NCI-H1048 (cell line): ENCODE measurements around the gene OR13J1.

Source experiments
- DNase-seq: peaks from one replicate; lab custom pipeline; 2025; lab: John Stamatoyannopoulos, UW

The OR13J1 gene

DNA sequence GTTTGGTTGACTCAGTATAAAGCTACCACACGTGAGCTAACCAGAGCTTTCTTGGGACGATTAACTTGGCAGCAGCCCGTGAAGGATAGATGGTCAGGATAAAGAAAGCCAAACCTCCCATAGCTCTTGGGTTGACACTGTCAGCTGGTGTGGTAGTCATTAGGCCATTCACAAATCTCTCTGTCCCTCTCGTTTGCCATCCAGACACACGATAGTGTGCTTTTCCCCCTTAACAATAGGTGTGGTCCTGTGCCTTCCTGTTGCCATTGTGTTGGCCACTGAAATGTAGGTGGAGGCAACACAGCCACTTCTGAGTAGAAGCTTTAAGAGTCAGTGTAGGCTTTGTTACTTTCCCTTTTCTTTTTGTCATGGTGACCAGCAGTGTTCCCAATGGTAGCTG is 11.7 kb downstream of the OR13J1 start:
- DNase-seq = no peak

DNA sequence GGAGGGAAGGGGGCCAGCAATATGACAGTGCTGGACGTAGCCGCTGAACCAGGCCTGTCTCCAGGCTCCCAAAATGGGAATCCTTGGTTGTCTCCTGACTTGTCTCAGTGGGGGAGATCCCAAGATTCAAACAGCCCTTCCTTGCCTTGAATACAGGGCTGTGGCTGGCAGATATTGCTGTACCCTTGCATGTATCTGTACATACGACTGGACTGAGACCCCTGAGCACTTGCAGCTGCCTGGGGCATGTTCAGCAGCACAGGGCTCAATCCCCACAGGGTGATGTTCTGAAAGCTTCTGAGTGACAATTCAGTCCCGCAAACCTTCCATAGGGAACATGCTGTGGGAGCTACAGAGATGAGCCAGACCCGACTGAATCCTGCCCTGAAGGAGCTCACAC is 13.3 kb downstream of the OR13J1 start:
- DNase-seq = no peak

DNA sequence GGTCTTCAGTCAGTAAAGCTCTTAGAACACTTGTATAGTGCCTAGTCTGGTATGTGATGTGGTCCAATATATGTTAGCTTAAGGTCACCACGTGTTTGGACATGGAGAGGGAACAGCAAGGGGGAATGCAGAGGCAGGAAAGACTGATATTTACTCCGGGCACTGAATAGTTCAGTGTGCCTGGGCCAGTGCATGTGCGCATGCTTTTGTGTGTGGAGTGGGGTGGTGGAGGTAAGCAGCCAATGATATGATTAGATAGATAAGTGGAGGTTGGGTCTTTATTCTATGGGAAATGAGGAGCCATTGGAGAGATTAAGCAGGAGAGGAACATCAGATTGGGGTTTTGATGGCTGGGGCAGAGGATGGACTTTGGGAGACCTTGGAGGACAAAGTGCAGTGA is 14.0 kb downstream of the OR13J1 start:
- no peak for DNase-seq

DNA sequence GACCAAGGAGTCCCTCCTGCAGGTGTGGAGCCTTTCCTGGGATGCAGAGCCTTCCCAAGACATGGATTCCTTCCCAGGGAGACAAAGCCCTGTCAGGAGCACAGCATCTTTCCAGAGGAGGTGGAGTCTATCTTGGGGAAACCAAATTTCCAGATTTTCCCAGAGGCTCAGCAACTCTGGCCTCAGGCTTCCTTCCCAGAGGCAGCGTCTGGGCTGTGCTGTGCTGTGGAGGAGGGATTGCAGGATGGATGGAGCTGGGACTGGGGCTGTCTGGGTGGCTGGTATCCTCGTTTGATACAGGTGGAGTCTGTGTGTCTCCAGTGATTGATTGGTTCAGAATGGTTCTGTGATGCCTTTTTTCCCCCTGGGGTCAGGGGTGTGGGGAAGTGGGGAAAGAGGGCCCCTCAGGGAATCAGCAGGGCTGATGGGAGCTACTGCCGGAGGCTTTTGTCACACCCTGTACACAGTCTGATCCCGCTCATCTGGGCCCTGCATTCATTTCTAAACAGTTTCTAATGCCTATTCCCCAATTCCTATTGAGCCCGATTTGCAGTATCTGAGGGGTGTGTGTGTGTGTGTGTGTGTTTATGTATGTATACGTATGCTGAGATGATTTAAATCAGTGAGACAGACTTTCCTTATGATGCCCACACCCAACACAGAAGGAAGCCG is 16.0 kb downstream of the OR13J1 start:
- DNase-seq = no peak

DNA sequence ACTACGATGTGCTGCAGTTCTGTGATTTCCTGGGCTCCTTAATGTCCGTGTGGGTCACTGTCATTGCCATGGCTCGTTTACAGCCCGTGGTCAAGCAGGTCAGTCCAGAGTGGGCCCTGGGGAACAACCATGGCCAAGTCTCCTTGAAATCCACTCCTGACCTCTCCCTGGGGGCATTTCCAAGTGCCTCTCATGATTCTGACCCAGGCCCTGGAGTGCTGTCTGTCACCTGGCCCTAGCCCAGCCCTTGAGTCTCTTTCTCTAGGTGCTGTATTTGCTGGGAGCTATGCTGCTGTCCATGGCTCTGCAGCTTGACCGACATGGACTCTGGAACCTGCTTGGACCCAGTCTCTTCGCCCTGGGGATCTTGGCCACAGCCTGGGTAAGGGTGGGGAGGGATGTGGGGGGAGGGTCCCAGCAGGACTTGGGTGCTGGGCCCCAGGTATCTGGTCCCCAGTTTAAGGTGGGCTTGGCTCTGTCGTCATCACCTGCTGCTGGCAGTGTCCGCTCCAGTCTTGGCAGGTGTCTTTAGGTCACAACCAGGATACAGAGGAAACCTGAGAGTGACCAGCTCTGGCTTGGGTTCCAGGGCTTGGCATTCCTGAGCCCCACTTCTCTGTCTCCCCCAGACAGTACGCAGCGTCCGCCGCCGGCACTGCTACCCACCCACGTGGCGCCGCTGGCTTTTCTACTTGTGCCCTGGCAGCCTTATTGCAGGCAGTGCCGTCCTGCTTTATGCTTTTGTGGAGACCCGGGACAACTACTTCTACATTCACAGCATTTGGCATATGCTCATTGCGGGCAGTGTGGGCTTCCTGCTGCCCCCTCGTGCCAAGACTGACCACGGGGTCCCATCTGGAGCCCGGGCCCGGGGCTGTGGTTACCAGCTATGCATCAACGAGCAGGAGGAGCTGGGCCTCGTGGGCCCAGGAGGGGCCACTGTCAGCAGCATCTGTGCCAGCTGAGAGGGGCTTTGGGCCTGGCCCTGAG is 17.0 kb downstream of the OR13J1 start:
- DNase-seq = no peak

DNA sequence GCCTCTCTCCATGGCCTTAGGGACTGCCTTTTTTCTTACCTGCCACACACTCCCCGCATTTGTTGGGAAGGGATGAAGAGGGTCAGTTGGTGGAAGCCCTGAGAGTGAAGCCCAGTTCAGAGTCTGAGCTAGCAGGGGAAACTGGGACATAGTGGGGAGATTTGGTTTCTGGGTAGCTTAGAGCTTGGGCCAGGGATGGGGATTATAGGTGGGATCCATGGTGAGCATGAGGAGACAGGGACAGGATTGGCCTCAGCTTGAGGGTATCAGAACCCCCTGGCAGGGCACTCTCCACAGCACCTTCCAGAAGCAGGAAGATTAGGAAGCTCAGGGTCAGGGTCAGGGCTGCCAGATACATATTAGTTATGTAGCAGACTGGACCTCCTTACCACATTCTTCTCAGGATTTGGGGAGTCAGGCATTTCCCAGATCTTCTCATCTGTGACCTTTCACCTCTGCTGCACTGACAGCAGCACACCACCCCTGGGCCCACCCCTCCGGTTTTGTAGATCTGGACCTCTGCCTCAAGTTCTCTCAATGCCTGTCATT is 17.9 kb downstream of the OR13J1 start:
- no peak for DNase-seq

DNA sequence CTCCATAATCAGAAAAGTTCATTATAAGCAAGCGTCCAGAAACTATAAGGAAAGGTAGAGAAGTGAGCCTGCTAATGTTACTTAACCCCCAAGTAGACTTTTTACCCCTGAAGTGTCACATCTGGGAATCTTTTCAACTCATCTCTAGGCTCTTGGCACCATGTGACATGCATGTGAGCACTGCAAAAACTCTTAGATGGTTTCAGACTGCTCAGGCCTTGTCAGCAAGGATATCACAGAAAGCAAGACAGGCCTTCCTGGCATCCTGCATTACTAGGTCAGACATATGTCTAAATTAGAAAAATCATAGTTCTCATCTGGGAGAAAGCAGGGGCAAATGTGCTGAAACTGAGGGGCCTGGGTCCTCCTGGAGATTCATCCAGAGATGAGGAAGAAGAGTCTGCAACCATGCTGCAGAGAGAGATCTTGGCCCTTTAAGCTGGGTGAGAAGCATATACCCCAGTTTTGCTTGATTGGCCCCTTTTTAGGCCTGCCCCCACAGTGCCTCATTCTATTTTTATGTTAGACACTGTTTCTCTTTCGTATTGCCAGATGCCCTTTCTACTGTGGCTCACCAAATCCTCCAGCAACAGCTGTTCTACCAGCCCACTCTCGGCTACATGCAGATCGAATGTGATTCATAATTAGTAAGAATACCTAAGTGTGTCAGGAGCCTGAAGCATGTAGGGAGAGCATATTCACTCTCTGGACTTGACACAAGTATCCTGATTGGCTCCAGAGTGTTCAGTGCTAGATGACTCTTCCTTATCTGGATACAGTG is 22.2 kb downstream of the OR13J1 start:
- DNase-seq = no peak

DNA sequence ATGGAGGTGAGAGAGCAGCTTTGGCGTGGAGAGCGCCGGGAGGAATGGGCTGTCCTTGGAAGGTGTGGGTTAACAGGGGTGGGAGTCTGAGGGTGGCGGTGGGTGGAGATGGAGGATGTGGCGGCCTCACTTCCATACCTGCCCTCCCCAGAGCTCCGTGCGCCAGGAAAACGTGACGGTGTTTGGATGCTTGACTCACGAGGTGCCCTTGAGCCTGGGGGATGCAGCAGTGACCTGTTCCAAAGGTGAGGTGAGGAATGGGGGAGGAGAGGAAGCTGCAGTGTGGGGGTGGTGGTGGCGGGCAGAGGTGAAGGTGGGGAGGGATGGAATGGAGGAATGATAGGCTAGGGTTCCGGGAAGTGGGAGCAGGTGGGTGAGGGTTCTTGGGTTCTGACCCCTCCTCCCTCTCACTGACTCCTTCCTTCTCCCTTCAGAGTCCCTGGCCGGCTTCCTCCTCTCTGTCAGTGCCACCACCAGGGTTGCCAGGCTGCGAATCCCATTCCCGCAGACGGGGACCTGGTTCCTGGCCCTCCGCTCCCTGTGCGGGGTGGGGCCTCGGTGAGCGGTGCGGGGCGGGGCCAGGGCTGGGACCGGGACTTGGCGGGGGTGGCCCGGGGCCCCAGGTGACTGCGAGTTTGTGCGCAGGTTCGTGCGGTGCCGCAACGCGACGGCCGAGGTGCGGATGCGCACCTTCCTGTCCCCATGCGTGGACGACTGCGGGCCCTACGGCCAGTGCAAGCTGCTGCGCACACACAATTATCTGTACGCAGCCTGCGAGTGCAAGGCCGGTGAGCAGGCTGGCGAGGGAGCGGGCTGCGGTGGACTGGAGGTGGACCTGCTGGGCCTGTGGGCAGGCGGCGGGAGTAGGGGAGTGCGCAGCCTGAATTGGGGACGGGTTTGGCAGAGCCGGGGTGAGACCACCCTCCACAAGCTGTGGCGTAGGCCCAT is 24.1 kb downstream of the OR13J1 start:
- DNase-seq = no peak

DNA sequence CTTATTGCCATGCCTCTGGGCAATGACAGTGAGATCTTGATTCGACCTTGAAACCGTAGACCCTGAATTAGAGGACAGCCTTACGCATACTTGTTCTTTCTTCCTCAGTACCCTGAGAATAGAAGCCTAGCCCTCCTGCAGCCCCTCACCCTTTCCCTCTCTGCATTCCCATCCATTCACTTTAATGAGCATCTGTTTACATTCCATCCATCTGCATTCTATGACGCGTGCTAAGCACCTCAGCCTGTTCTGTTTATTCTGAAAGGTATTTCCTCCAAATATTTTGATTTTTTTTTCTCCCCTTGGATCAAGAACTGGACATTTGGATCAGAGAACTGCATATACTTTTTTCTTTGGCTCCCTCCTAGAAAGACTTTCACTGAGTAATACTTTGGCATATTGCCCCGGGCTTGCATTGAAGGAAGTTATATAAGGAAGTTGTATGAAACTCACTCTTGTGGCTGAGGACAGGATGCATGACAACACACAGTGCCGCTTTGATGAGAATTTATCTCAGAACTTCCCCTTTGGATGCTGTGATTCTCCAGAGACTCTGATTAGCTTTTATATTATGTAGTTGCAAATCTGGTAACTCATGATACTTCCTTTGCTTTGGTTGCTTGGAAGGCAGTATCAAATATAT is 25.5 kb downstream of the OR13J1 start:
- DNase-seq = no peak

DNA sequence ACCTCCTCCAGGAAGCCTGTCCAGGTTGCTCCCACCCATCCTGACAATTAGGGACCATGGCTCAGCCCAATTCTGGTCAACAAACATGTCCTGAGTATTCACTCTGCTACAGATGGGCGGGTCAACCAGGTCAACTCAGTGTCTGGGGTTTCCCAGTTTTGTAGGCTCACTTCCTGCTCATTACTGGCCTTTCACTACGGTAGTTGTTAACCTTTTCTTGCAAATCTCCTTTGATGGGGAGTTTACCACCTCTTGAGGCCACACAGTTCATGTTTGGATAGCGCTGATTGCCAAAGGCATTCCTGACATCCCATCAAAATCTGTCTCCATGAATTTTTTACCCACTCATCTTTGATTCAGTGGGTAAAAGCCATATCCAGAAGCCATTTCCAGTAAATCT is 27.4 kb downstream of the OR13J1 start:
- DNase-seq = no peak

DNA sequence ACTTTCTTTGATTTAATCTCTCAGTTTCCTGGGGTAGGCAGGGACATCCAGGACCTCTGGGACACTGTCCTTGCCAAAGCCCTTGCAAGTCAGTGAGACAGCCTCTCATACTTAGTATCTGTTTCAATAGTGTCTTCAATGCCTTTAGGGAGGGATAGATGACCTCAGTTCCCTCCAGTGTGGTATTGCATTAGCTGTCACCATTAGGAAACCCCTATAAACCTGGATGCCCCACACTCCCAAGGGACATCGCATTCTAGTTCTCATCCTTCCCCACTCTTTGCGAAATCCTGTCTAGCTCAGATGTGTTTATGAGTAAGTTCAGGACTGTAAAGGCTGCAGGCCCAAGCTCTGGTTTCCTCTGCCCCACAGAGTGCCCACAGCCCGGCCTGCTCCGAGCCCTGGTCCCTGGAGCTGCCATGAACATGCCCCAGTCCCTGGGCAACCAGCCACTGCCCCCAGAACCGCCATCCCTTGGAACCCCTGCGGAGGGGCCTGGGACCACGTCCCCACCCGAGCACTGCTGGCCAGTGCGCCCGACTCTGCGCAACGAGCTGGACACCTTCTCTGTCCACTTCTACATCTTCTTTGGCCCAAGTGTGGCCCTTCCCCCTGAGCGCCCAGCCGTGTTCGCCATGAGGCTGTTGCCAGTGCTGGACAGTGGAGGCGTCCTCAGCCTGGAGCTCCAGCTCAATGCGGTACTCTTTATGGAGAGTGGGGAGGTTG is 28.0 kb downstream of the OR13J1 start:
- no peak for DNase-seq

DNA sequence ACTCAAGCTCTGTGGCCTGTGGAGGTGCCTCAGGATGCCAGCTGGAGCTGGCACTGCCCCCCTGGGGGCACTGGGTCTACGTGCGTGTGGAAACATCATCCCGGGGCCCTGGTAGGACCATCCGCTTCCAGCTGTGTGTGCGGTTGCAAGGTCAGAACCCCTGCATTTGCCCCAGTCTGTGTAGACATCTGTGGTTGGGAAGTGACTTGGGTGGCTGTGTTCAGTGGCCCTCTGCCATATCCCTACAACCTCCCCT is 28.6 kb downstream of the OR13J1 start:
- no peak for DNase-seq

DNA sequence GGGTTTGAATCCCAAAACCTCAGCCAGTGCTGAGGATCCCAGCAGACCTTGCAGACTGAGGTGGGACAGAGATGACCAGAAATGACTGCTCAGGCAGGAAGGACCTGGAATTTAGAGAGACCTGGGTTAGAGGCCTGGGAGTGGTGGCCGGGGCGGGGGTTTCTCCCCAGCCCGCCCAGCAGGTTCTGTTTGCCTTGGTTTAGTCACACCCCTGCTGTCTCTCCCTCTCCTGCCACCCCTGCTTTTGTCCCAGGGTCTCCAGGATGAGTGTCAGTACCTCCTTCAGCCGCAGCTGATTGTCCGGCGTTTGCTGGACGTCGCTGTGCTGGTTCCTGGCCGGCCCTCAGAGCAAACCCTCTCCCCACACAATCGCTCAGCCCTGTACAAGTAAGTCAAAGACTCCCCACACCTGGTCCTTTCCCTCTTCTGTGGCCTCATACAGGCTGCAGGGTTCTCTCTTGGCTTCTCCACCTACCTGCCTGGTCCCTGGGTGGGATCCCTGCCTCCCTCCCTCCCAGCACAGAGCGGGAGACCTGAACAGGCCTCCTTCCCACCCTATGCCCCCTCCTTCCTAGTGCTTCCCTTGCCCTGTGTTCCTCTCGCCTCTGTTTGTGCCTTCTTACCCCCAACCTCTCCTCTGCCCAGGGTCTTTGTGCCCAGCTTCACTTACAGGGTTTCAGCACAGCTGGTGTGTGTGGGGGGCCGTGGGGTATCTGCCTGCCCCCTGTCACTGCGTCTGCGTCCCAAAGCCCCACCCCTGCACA is 29.1 kb downstream of the OR13J1 start:
- no peak for DNase-seq

DNA sequence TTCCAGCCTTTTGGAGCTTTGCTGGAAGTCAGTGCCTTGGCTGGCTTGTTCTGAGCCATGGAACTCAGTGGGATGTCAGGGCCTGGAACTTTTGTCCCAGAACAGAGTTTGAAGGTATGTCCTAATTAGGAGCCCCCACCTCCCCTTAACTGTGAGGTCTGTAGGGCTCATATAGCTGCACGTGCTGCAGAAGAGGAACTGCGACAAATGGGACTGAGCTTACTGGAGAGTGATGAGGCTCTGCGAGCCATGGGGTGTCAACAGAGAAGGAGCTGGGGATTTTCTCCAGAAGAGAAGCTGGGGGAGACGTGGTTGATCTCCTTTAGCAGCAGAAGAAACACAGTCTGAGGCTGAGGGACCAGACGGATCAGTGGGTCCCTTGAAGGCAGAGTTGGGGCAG is 30.3 kb downstream of the OR13J1 start:
- no peak for DNase-seq

DNA sequence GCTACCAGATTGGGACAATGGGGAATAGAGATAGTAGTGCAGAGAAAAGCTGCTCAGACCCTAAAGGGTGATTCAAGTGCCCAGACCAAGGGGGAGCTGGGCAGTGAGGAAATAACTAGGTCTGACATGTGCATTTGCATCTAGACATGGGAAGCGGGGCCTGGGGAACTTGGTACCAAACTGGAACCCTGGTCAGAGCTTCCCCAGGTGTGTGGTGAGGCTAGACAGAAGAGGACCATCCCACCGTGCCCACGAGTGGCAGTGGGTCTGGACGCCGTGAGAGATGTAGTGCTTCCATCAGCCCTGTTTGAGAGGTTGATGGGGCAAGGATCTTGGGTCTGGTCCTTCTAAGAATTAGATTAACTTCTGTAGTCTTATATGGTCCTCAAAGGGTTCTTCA is 33.6 kb downstream of the OR13J1 start:
- no peak for DNase-seq

DNA sequence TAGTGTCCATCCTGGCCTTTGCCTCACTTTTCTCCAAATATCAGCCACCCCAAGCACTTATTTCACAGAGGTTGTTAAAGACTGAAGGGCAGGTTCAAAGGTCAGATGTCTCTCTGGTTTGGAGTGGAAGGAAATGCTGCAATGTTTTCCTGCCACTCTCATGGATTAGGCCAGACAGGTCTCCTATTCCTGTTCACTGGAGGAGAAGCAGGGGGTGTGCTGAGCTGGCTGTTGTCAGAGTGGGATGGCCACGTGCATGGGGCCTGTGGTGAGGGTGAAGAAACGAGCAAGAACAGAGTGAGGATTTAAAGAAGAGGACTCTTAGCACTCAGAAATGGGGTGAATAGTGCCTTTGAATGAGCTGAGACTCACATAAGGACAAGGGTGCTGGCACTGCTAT is 34.4 kb downstream of the OR13J1 start:
- DNase-seq = no peak

DNA sequence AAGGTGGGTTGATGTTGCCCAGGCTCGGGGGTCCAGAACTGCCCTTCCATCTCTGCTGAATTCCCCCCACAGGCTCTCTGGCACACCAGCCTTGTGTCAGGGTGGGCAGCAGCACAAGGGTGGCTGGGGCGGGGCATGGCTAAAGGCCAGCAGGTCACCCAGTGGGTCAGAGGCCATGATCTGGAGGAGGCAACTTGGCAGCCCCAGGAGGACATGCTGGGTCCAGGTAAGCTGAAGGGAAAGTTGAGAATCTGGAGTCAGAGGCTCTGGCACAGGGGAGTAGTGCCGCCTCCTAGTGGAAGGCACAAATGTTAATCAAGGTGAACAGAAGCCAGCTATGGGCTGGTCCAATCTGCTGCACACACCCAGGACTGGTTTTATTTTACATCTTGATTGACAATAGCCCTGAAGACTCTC is 35.0 kb downstream of the OR13J1 start:
- DNase-seq = no peak

DNA sequence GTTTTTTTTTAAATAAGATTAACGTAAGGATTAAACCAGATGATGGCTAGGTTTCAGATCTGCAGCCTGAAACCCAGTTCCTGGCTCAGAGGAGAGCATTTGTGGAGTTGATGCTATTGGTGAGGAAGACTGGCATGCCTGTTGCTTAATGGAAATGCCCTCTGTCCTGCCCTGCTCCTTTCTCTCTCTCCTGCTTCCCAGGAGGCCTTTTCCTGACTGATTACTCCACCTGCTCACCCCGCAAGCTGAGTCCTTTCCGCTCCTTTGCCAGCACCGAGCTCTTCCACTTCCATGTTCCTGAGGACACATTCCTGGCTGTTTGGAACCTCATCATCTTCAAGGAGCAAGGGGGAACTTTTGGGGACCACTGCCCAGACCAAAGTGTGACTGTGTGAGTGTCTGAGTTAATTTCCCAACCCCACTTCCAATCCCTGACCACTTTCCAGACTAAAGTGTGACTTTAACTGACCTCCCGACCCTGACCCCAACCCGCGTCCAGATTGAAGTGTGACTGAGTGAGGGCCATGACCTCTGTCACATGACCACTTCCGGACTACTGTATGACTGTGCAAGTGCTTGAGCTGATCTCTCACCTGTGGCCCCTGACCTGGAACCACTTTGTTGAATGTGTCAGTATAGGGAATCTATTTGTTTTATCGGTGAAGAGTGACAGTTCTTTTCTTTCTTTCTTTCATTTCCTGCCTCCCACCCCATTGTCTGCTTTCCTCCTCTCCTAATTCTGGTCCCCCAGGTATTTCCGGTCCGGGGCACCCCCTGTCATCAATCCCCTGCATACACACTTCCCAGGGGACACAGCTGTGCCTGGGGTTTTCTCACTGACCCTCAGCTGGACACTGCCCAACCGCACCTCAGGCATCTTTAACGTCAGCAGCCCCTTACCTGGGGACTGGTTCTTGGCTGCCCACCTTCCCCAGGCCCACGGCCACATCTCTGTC is 35.7 kb downstream of the OR13J1 start:
- no peak for DNase-seq
